Measurements from ENCODE around the gene GM2A. TPM values are rescaled to one million over a fixed set of nuclear protein-coding genes. Genes with fewer than 3 reads are reported as not detected.
"Not testable (repeated sequence)": the region's sequence is repeated elsewhere in the genome, so short reads cannot be mapped to it uniquely, and the experiment has no call there.

Gene GM2A
- polyA plus RNA-seq, 1 of the 3 experiments (the other 2 are of a cell fraction): 8.0 TPM

DNA sequence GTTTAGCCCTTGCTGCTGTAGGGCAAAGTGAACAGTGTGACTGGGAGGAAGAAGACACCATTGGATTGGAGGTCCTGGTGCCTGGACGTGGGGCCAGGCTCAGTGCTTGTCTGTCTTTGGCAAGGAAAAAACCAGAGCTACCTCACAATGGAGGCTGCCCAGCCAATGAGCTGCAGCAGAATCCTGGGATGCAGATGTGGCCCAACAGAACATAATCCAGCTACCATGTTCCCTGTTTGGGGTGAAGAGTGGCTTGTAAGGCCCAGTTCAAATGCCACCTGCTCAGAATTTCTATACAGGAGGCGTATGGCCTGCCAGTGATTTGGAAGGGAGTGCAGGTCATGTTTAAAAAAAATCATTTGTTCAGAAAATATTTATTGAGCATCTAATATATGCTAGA is 50.7 kb downstream of the GM2A start, which contains the start of gene SLC36A3:
Gene SLC36A3, minus strand, starts transcription at position 101 of the 400 bp plus-strand sequence. CDS start 412 bp downstream, outside the sequence.
- H3K9me2 ChIP-seq: no peaks in the 10 kb centered on the region
- CTCF ChIA-PET: interaction anchor here (1.0 to 1.9 kb wide), 2 partner anchors 10 to 12 kb away, joined by 3 to 7 read pairs; no protein-coding TSS in a partner anchor
- H3K4me1 ChIP-seq (ENCODE audit: control insufficient read depth in 1 of 2, insufficient read depth in 2 of 2, low read depth in 1 of 2, low read length in 1 of 2): no peaks in the 10 kb centered on the region
- no peak for TF ChIP-seq FOXM1 (IDR thresholded peaks at IDR 0.05; ENCODE audit: low read depth)
- TF ChIP-seq RFX5 (IDR thresholded peaks at IDR 0.05; ENCODE audit: low read length): no peak
- no peak for TF ChIP-seq EZH2phosphoT487 (IDR thresholded peaks at IDR 0.05; ENCODE audit: borderline replicate concordance, low read depth)
- no peak for TF ChIP-seq FOSL2 (IDR thresholded peaks at IDR 0.05; ENCODE audit: borderline replicate concordance, low read depth)
- TF ChIP-seq RXRA (IDR thresholded peaks at IDR 0.05; ENCODE audit: borderline replicate concordance, low read depth): no peak
- TF ChIP-seq TCF12 (IDR thresholded peaks at IDR 0.05): no peak
- no peak for TF ChIP-seq JUND (IDR thresholded peaks at IDR 0.05)
- TF ChIP-seq SIN3A (IDR thresholded peaks at IDR 0.05; ENCODE audit: borderline replicate concordance, low read depth, low read length): no peak
- TF ChIP-seq FOXJ3 (CRISPR knock-in tag; IDR thresholded peaks at IDR 0.05): no peak
- TF ChIP-seq, protein P1, sequence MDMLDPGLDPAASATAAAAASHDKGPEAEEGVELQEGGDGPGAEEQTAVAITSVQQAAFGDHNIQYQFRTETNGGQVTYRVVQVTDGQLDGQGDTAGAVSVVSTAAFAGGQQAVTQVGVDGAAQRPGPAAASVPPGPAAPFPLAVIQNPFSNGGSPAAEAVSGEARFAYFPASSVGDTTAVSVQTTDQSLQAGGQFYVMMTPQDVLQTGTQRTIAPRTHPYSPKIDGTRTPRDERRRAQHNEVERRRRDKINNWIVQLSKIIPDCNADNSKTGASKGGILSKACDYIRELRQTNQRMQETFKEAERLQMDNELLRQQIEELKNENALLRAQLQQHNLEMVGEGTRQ (IDR thresholded peaks at IDR 0.05; ENCODE audit: borderline replicate concordance, low read depth, low read length): no peak
- TF ChIP-seq NFIC (IDR thresholded peaks at IDR 0.05; ENCODE audit: borderline replicate concordance): no peak
- no peak for TF ChIP-seq TAF1 (IDR thresholded peaks at IDR 0.05; ENCODE audit: borderline replicate concordance, low read depth, low read length)
- no peak for TF ChIP-seq GATA2 (CRISPR knock-in tag; IDR thresholded peaks at IDR 0.05)
- no peak for TF ChIP-seq MXI1 (IDR thresholded peaks at IDR 0.05; ENCODE audit: low read depth, low read length)
- TF ChIP-seq CHD2 (IDR thresholded peaks at IDR 0.05; ENCODE audit: low read length, partially characterized antibody): no peak
- no peak for TF ChIP-seq MEF2A (IDR thresholded peaks at IDR 0.05; ENCODE audit: borderline replicate concordance, low read depth)
- no peak for TF ChIP-seq TEAD4 (IDR thresholded peaks at IDR 0.05; ENCODE audit: borderline replicate concordance, insufficient read depth)
- 11% methylated on average over 2 of the region's 2 CpGs for WGBS (ENCODE audit: low lambda C conversion rate)
- DNase-seq: no peak
- no peaks in the 10 kb centered on the region for H3K9me3 ChIP-seq
- no peak within 1 kb of the TSS for H3K9ac ChIP-seq
- H4K20me1 ChIP-seq (ENCODE audit: insufficient read depth): no peaks in the 10 kb centered on the region
- no peak within 1 kb of the TSS for H3K4me2 ChIP-seq
- peaks cover 6% of the 10 kb centered on the region; the same call in 1 of the 2 replicates for H3K27me3 ChIP-seq (ENCODE audit: insufficient read depth)
- no peaks in the 10 kb centered on the region for H3F3A ChIP-seq (replicated peaks; ENCODE audit: insufficient read depth)
- no peak within 1 kb of the TSS for H3K27ac ChIP-seq (ENCODE audit: low read depth in 2 of 2, low read length in 1 of 2)
- no peaks in the 10 kb centered on the region for H3K36me3 ChIP-seq (replicated peaks in 1 of 2; ENCODE audit: control insufficient read depth in 1 of 2, insufficient read depth in 2 of 2, low read length in 1 of 2)
- no peaks in the 10 kb centered on the region for H3K79me2 ChIP-seq (ENCODE audit: insufficient read depth)
- no peak within 1 kb of the TSS for H2AFZ ChIP-seq (ENCODE audit: low read depth)
- POLR2A ChIA-PET: no interaction called here
- no peak within 1 kb of the TSS for H3K4me3 ChIP-seq (ENCODE audit: low read depth in 2 of 2, low read length in 1 of 2)

DNA sequence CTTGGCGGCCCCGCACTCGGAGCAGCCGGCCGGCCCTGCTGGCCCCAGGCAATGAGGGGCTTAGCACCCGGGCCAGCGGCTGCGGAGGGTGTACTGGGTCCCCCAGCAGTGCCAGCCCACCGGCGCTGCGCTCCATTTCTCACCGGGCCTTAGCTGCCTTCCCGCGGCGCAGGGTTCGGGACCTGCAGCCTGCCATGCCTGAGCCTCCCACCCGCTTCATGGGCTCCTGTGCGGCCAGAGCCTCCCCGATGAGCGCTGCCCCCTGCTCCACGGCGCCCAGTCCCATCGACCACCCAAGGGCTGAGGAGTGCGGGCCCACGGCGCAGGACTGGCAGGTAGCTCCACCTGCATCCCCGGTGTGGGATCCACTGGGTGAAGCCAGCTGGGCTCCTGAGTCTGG is 56.3 kb downstream of the GM2A start:
- H3K27ac ChIP-seq (ENCODE audit: low read depth in 2 of 2, low read length in 1 of 2); H3F3A ChIP-seq (replicated peaks; ENCODE audit: insufficient read depth); H3K9me3 ChIP-seq; H4K20me1 ChIP-seq (ENCODE audit: insufficient read depth); H3K4me3 ChIP-seq (ENCODE audit: low read depth in 2 of 2, low read length in 1 of 2); H3K27me3 ChIP-seq (ENCODE audit: insufficient read depth); H3K4me1 ChIP-seq (ENCODE audit: control insufficient read depth in 1 of 2, insufficient read depth in 2 of 2, low read depth in 1 of 2, low read length in 1 of 2); DNase-seq; H3K9me2 ChIP-seq; H3K9ac ChIP-seq; POLR2A ChIA-PET; CTCF ChIA-PET; H3K79me2 ChIP-seq (ENCODE audit: insufficient read depth); H3K4me2 ChIP-seq; H3K36me3 ChIP-seq (replicated peaks in 1 of 2; ENCODE audit: control insufficient read depth in 1 of 2, insufficient read depth in 2 of 2, low read length in 1 of 2); H2AFZ ChIP-seq (ENCODE audit: low read depth): not testable (repeated sequence)
- WGBS (ENCODE audit: low lambda C conversion rate): no CpG with 5 or more reads among the region's 27 CpGs

DNA sequence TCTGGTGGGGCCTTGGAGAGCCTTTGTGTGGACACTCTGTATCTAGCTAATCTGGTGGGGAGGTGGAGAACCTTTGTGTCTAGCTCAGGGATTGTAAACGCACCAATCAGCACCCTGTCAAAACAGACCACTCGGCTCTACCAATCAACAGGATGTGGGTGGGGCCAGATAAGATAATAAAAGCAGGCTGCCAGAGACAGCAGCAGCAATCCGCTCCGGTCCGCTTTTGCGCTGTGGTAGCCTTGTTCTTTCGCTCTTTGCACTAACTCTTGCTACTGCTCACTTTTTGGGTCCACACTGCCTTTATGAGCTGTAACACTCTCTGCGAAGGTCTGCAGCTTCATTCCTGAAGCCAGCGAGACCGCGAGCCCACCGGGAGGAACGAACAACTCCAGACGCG is 56.8 kb downstream of the GM2A start:
- H3K9ac ChIP-seq; H3F3A ChIP-seq (replicated peaks; ENCODE audit: insufficient read depth); H3K9me3 ChIP-seq; CTCF ChIA-PET; POLR2A ChIA-PET; H3K27ac ChIP-seq (ENCODE audit: low read depth in 2 of 2, low read length in 1 of 2); H3K79me2 ChIP-seq (ENCODE audit: insufficient read depth); H3K36me3 ChIP-seq (replicated peaks in 1 of 2; ENCODE audit: control insufficient read depth in 1 of 2, insufficient read depth in 2 of 2, low read length in 1 of 2); H3K4me2 ChIP-seq; H3K4me1 ChIP-seq (ENCODE audit: control insufficient read depth in 1 of 2, insufficient read depth in 2 of 2, low read depth in 1 of 2, low read length in 1 of 2); H3K27me3 ChIP-seq (ENCODE audit: insufficient read depth); H3K9me2 ChIP-seq; H2AFZ ChIP-seq (ENCODE audit: low read depth); H4K20me1 ChIP-seq (ENCODE audit: insufficient read depth); DNase-seq; H3K4me3 ChIP-seq (ENCODE audit: low read depth in 2 of 2, low read length in 1 of 2): not testable (repeated sequence)
- 88% methylated on average over 14 of the region's 15 CpGs for WGBS (ENCODE audit: low lambda C conversion rate)

Data from SK-N-SH (cell line).